H1 (cell line): ENCODE measurements around the gene GLRX5. TPM values are rescaled to one million over a fixed set of nuclear protein-coding genes. Genes with fewer than 3 reads are reported as not detected.

ENCODE experiments used
- CTCF ChIA-PET: fragments of 300-600 bp; sonication (Branson Sonifier 250); formaldehyde crosslinking; loops from one replicate; lab custom pipeline; 2021; ENCODE audit not compliant: partially characterized antibody; lab: Charles Lee
- POLR2A ChIA-PET: fragments of 300-600 bp; sonication (Branson Sonifier 250); formaldehyde crosslinking; loops from one replicate; lab custom pipeline; 2021; ENCODE audit warnings: inconsistent platforms; ENCODE audit not compliant: partially characterized antibody; lab: Charles Lee
- DNase-seq, 2 experiments: peaks; one replicate each; pipeline versions ENCODE4 v3.0.0 to v3.0.0-alpha.2; 2010 to 2022; ENCODE audit warnings: low spot score in 2 of 2, low read depth in 1 of 2, mixed read lengths in 1 of 2
- FAIRE-seq: peaks from 2 replicates; lab custom pipeline; 2011; peaks lifted over from hg19 to GRCh38; lab: Jason Lieb, UNC
- H2AFZ ChIP-seq: 2 replicates; pipeline ENCODE4 v1.8.1; 2012; ENCODE audit warnings: low read length, inconsistent platforms
- H2AK5ac ChIP-seq: 2 replicates; pipeline ENCODE4 v1.6.1; 2013; ENCODE audit warnings: low read depth, low read length
- H2BK120ac ChIP-seq: replicated peaks from 2 replicates; pipeline ENCODE3; 2013; ENCODE audit warnings: low read depth, low read length, inconsistent platforms
- H2BK12ac ChIP-seq: 2 replicates; pipeline ENCODE4 v1.6.1; 2013; ENCODE audit warnings: low read depth, low read length
- H2BK15ac ChIP-seq: 2 replicates; pipeline ENCODE4 v1.6.1; 2013; ENCODE audit warnings: low read length
- H2BK20ac ChIP-seq: 2 replicates; pipeline ENCODE4 v1.6.1; 2013; ENCODE audit warnings: low read length
- H2BK5ac ChIP-seq: 2 replicates; pipeline ENCODE4 v1.6.1; 2013; ENCODE audit warnings: low read depth, low read length
- H3K14ac ChIP-seq: 2 replicates; pipeline ENCODE4 v1.6.1; 2013; ENCODE audit warnings: inconsistent platforms; ENCODE audit not compliant: insufficient read length
- H3K18ac ChIP-seq: 2 replicates; pipeline ENCODE4 v1.6.1; 2013; ENCODE audit warnings: low read length; ENCODE audit errors: extremely low read depth
- H3K23ac ChIP-seq: 2 replicates; pipeline ENCODE4 v1.6.1; 2013; ENCODE audit warnings: inconsistent platforms; ENCODE audit not compliant: insufficient read length
- H3K23me2 ChIP-seq: 2 replicates; pipeline ENCODE4 v1.6.1; 2013; ENCODE audit warnings: low read depth, low read length
- H3K27ac ChIP-seq: 2 replicates; pipeline ENCODE4 v1.6.1; 2011; ENCODE audit warnings: low read depth, low read length, inconsistent platforms
- H3K27me3 ChIP-seq, 4 experiments: replicated peaks in 1 of 4; 1 replicate in 1 of 4; 2 replicates in 3 of 4; pipeline versions ENCODE4 v1.6.1 to v1.8.1; 2011 to 2013; ENCODE audit warnings: low read length in 3 of 4, mild to moderate bottlenecking in 3 of 4, inconsistent platforms in 2 of 4, mixed read lengths in 2 of 4, moderate library complexity in 1 of 4; ENCODE audit not compliant: control insufficient read depth in 3 of 4, insufficient read depth in 3 of 4; ENCODE audit errors: extremely low read depth in 1 of 4
- H3K36me3 ChIP-seq, 4 experiments: 2 replicates each; pipeline versions ENCODE4 v1.6.1 to v1.8.1; 2011 to 2013; ENCODE audit warnings: mild to moderate bottlenecking in 4 of 4, low read length in 3 of 4, moderate library complexity in 2 of 4, control low read depth in 1 of 4, inconsistent platforms in 1 of 4; ENCODE audit not compliant: insufficient read depth in 4 of 4, control insufficient read depth in 2 of 4
- H3K4ac ChIP-seq: replicated peaks from 2 replicates; pipeline ENCODE3; 2013; ENCODE audit warnings: low read length, low read depth, mixed read lengths, inconsistent platforms; ENCODE audit not compliant: insufficient read length
- H3K4me1 ChIP-seq, 4 experiments: replicated peaks in 1 of 4; 1 replicate in 1 of 4; 2 replicates in 3 of 4; pipeline versions ENCODE4 v1.6.1 to v1.8.1; 2011 to 2013; ENCODE audit warnings: low read length in 3 of 4, inconsistent platforms in 2 of 4, mixed read lengths in 1 of 4; ENCODE audit not compliant: insufficient read depth in 4 of 4, control insufficient read depth in 3 of 4
- H3K4me2 ChIP-seq, 2 experiments: 2 replicates each; pipeline versions ENCODE4 v1.6.1 to v1.8.1; 2011 to 2013; ENCODE audit warnings: low read depth in 2 of 2, low read length in 2 of 2, control low read depth in 1 of 2, inconsistent platforms in 1 of 2, mild to moderate bottlenecking in 1 of 2; ENCODE audit not compliant: insufficient read depth in 1 of 2
- H3K4me3 ChIP-seq, 4 experiments: fragments of 200-600, 300-600 bp in 1 of 4; sonication (generic), shearing (Covaris generic), sonication (Bioruptor Twin) in 1 of 4; 2 replicates each; pipeline versions ENCODE4 v1.5.1 to v1.8.1; 2011 to 2016; ENCODE audit warnings: low read length in 4 of 4, low read depth in 3 of 4, control low read depth in 2 of 4, inconsistent platforms in 2 of 4, mild to moderate bottlenecking in 2 of 4, mixed read lengths in 1 of 4, moderate library complexity in 1 of 4; ENCODE audit not compliant: insufficient read depth in 2 of 4; ENCODE audit errors: extremely low read depth in 1 of 4
- H3K56ac ChIP-seq: replicated peaks from 2 replicates; pipeline ENCODE3; 2013; ENCODE audit warnings: low read depth, mild to moderate bottlenecking, mixed read lengths, low read length, inconsistent platforms; ENCODE audit not compliant: insufficient read length
- H3K79me1 ChIP-seq: 2 replicates; pipeline ENCODE4 v1.6.1; 2013; ENCODE audit warnings: low read depth, low read length, control low read depth
- H3K79me2 ChIP-seq, 2 experiments: 2 replicates each; pipeline versions ENCODE4 v1.6.1 to v1.8.1; 2012 to 2013; ENCODE audit warnings: low read length in 2 of 2, mild to moderate bottlenecking in 2 of 2, inconsistent platforms in 1 of 2; ENCODE audit not compliant: insufficient read depth in 2 of 2, control insufficient read depth in 1 of 2
- H3K9ac ChIP-seq, 4 experiments: replicated peaks in 1 of 4; 1 replicate in 1 of 4; 2 replicates in 3 of 4; pipeline versions ENCODE4 v1.6.1 to v1.8.1; 2011 to 2013; ENCODE audit warnings: low read depth in 3 of 4, low read length in 3 of 4, control low read depth in 2 of 4, mild to moderate bottlenecking in 2 of 4, moderate library complexity in 2 of 4, inconsistent platforms in 1 of 4; ENCODE audit errors: extremely low read depth in 1 of 4
- H3K9me3 ChIP-seq, 2 experiments: 2 replicates each; pipeline versions ENCODE4 v1.6.1 to v1.8.1; 2012 to 2013; ENCODE audit warnings: mild to moderate bottlenecking in 2 of 2, moderate library complexity in 2 of 2, control low read depth in 1 of 2, inconsistent platforms in 1 of 2, low read depth in 1 of 2, low read length in 1 of 2, mixed read lengths in 1 of 2; ENCODE audit not compliant: insufficient read depth in 2 of 2
- H4K20me1 ChIP-seq, 2 experiments: replicated peaks in 1 of 2; 2 replicates each; pipeline versions ENCODE3 to v1.8.1; 2011 to 2013; ENCODE audit warnings: inconsistent platforms in 2 of 2, low read length in 2 of 2, mild to moderate bottlenecking in 1 of 2; ENCODE audit not compliant: insufficient read depth in 2 of 2, control insufficient read depth in 1 of 2
- H4K5ac ChIP-seq: 2 replicates; pipeline ENCODE4 v1.6.1; 2013; ENCODE audit warnings: low read length, low read depth, mixed read lengths, inconsistent platforms; ENCODE audit not compliant: insufficient read length
- H4K8ac ChIP-seq: 2 replicates; pipeline ENCODE4 v1.8.0; 2013; ENCODE audit warnings: mild to moderate bottlenecking, moderate library complexity, low read length, inconsistent platforms; ENCODE audit not compliant: insufficient read depth; ENCODE audit errors: extremely low read depth
- H4K91ac ChIP-seq: replicated peaks from 2 replicates; pipeline ENCODE3; 2013; ENCODE audit warnings: low read length, mixed read lengths, inconsistent platforms; ENCODE audit not compliant: insufficient read length
- BRCA1 ChIP-seq: IDR thresholded peaks from 2 replicates; pipeline ENCODE4 v1.6.1; 2012; ENCODE audit warnings: low read depth, low read length, improper control_type of control experiment
- CBX5 ChIP-seq: fragments of 300-800, 300-1000 bp; sonication (generic); IDR thresholded peaks from 2 replicates; pipeline ENCODE4 v1.7.1; 2016; ENCODE audit warnings: antibody characterized with exemption, low read length, low read depth
- CBX8 ChIP-seq: fragments of 300-800, 300-1000 bp; sonication (generic); IDR thresholded peaks from 2 replicates; pipeline ENCODE4 v1.7.1; 2016; ENCODE audit warnings: low read depth, low read length, borderline replicate concordance
- CHD2 ChIP-seq: IDR thresholded peaks from 2 replicates; pipeline ENCODE4 v1.6.1; 2012; ENCODE audit warnings: low read length, improper control_type of control experiment
- EGR1 ChIP-seq: IDR thresholded peaks from 2 replicates; pipeline ENCODE4 v1.6.1; 2011; ENCODE audit warnings: low read depth, low read length, borderline replicate concordance
- EZH2 ChIP-seq: fragments of 200-600 bp; sonication (generic); IDR thresholded peaks from 2 replicates; pipeline ENCODE4 v1.7.1; 2012; ENCODE audit warnings: low read depth, mild to moderate bottlenecking, moderate library complexity, low read length, inconsistent platforms; ENCODE audit not compliant: severe bottlenecking
- FOSL1 ChIP-seq: IDR thresholded peaks from 2 replicates; pipeline ENCODE4 v1.6.1; 2011; ENCODE audit warnings: mild to moderate bottlenecking, low read depth, low read length, moderate library complexity; ENCODE audit not compliant: insufficient read depth
- JUN ChIP-seq: IDR thresholded peaks from 2 replicates; pipeline ENCODE4 v1.6.1; 2011; ENCODE audit warnings: low read depth, mild to moderate bottlenecking, improper control_type of control experiment, low read length
- JUND ChIP-seq: IDR thresholded peaks from 2 replicates; pipeline ENCODE4 v1.6.1; 2011; ENCODE audit warnings: mild to moderate bottlenecking, improper control_type of control experiment, low read length
- MAFK ChIP-seq: IDR thresholded peaks from 2 replicates; pipeline ENCODE4 v1.6.1; 2012; ENCODE audit warnings: low read depth, mild to moderate bottlenecking, improper control_type of control experiment, low read length
- PHF8 ChIP-seq: fragments of 200-600 bp; sonication (generic); conservative IDR thresholded peaks from 2 replicates; pipeline ENCODE4 v1.7.1; 2012; ENCODE audit warnings: low read depth, mild to moderate bottlenecking, inconsistent platforms, low read length, moderate library complexity
- RFX5 ChIP-seq: IDR thresholded peaks from 2 replicates; pipeline ENCODE4 v1.6.1; 2011; ENCODE audit warnings: low read depth, low read length, improper control_type of control experiment, borderline replicate concordance
- SAP30 ChIP-seq: fragments of 300-600 bp; sonication (generic); IDR thresholded peaks from 2 replicates; pipeline ENCODE4 v1.7.1; 2012; ENCODE audit warnings: low read length, moderate library complexity, mild to moderate bottlenecking, inconsistent platforms; ENCODE audit not compliant: insufficient read depth, insufficient replicate concordance
- SP4 ChIP-seq: IDR thresholded peaks from 2 replicates; pipeline ENCODE4 v1.6.1; 2012; ENCODE audit warnings: low read length, inconsistent platforms
- SRF ChIP-seq: IDR thresholded peaks from 2 replicates; pipeline ENCODE4 v1.6.1; 2011; ENCODE audit warnings: mild to moderate bottlenecking, low read depth, low read length, moderate library complexity
- WGBS, 2 experiments: shearing (Covaris generic) in 1 of 2; methylation state at CpG; one replicate each; pipeline versions ENCODE4 v1.1.6 to v1.1.7; 2013 to 2015; ENCODE audit warnings: low lambda C conversion rate in 2 of 2, mixed read lengths in 2 of 2, inconsistent platforms in 1 of 2, low coverage in 1 of 2, missing lambda C conversion rate in 1 of 2; ENCODE audit not compliant: insufficient replicate concordance in 2 of 2, insufficient coverage in 1 of 2, insufficient read length in 1 of 2; ENCODE audit errors: extremely low coverage in 1 of 2, missing lambda C conversion rate in 1 of 2; 5-methylcytosine and 5-hydroxymethylcytosine counted together
- polyA plus RNA-seq, 7 experiments: library from polyadenylated mRNA; depleted of rRNA in 3 of 7; stranded (reverse) in 5 of 7; unstranded in 2 of 7; fragments of >200 nt in 5 of 7; fragments of 200-250 nt in 2 of 7; gene quantifications; 1 replicate in 5 of 7; 2 replicates in 1 of 7; 4 replicates in 1 of 7; pipeline versions ENCODE4 v1.2.1 to v1.2.3, GENCODE V29; 2011 to 2013; ENCODE audit warnings: missing spikeins in 2 of 7, mixed read lengths in 2 of 7
- total RNA-seq: library from RNA; stranded (reverse); fragmentation: NEBNext Ultra II Directional; extraction: Animal tissue kit (Norgen Biotek cat#: 25700); gene quantifications from 2 replicates; pipeline ENCODE4 v1.2.1, GENCODE V29; 2021

The GLRX5 gene
- total and polyA plus RNA-seq, 2 of the 8 experiments (the other 6 are each of a cell fraction or from before 2014, with no cell fraction given), result 70.1 to 88.8 TPM

- POLR2A ChIA-PET, result no interaction called here
- no peak for DNase-seq
- Histone ChIP-seq H4K5ac (no peak overlapping the region), H3K27ac (no peak overlapping the region), H2BK12ac (no peak overlapping the region), H3K36me3 (no peaks in the 10 kb centered on the region), H3K4me2 (no peak overlapping the region), H3K9me3 (no peaks in the 10 kb centered on the region), H3K18ac (no peak overlapping the region), H2BK20ac (no peak overlapping the region), H3K27me3 (peaks cover 0 to 2% (median 0%) of the 10 kb centered on the region in 4 experiments; a peak in 4 of 7 replicates), H3K79me2 (no peaks in the 10 kb centered on the region), H3K4me1 (peaks cover 0 to 3% (median 0%) of the 10 kb centered on the region in 4 experiments; a peak in 6 of 7 replicates), H4K91ac (no peak overlapping the region), H2AK5ac (no peak overlapping the region), H3K4me3 (no peak overlapping the region), H3K9ac (no peak overlapping the region), H3K23me2 (peaks cover 3% of the 10 kb centered on the region; the same call in 1 of the 2 replicates), H2AFZ (no peak overlapping the region), H2BK15ac (no peak overlapping the region), H2BK5ac (no peak overlapping the region), H4K8ac (no peak overlapping the region), H3K4ac (no peak overlapping the region), H3K56ac (no peak overlapping the region), H3K14ac (no peak overlapping the region)
- CTCF ChIA-PET, result interaction anchor here (0.8 to 4.0 kb wide), 7 partner anchors 11 to 546 kb away, joined by 3 to 19 read pairs (median 3); no protein-coding TSS in a partner anchor
- 90% methylated on average over 10 of the region's 10 CpGs; no CpG with 5 or more reads in 1 of the 2 experiments for whole genome bisulfite sequencing, 2 experiments
- TF ChIP-seq EGR1 (no peak), JUN (no peak), FOSL1 (no peak), SP4 (no peak), JUND (no peak), CBX5 (no peak), CHD2 (no peak), PHF8 (no peak), BRCA1 (no peak), SRF (no peak), SAP30 (no peak), RFX5 (no peak), MAFK (no peak), CBX8 (no peak), EZH2 (no peak)
- TF ChIP-seq, all 59 proteins: peak for 0
- no peak for FAIRE-seq
- Histone ChIP-seq H3K23ac (no peak overlapping the region), H4K20me1 (no peaks in the 10 kb centered on the region), H3K79me1 (no peaks in the 10 kb centered on the region; the same call in 1 of the 2 replicates), H2BK120ac (no peak overlapping the region)
Measured at GRCh38 chr14:95555053-95555452, 20.2 kb downstream of the GLRX5 start.
